HG02642 (cell line): ENCODE data around the gene PALLD.
A peak's percentile ranks its signal among the peaks of the same experiment; 100 is the strongest.

ENCODE experiments used
- ATAC-seq: cut with Tn5 transposase; IDR thresholded peaks from one replicate; pipeline ENCODE4 v1.9.1; 2021; ENCODE audit warnings: mild to moderate bottlenecking; ENCODE audit not compliant: unreplicated experiment, poor library complexity

Gene PALLD

GRCh38 chr4:168854350-168854921 is 357.6 kb downstream of the PALLD start:
- no peak for ATAC-seq

- ATAC-seq: no peak
These were observed 359.5 kb downstream of the PALLD start for GRCh38 chr4:168856312-168856711.

- no peak for ATAC-seq
These were observed 360.2 kb downstream of the PALLD start for GRCh38 chr4:168857009-168857408.

GRCh38 chr4:168857546-168858314 is 360.9 kb downstream of the PALLD start:
- ATAC-seq: no peak

GRCh38 chr4:168859100-168859499 is 362.2 kb downstream of the PALLD start:
- ATAC-seq: no peak

- peak; percentile 96 for ATAC-seq
These were observed 363.2 kb downstream of the PALLD start for GRCh38 chr4:168859888-168860694.

GRCh38 chr4:168860827-168861226 is 364.0 kb downstream of the PALLD start:
- ATAC-seq: no peak

GRCh38 chr4:168863719-168864647 is 367.1 kb downstream of the PALLD start:
- ATAC-seq: no peak

GRCh38 chr4:168864821-168865541 is 368.1 kb downstream of the PALLD start:
- no peak for ATAC-seq

- no peak for ATAC-seq
These were observed 369.0 kb downstream of the PALLD start for GRCh38 chr4:168865854-168866253.

- no peak for ATAC-seq
These were observed 369.8 kb downstream of the PALLD start for GRCh38 chr4:168866635-168867034.

- ATAC-seq: no peak
These were observed 370.3 kb downstream of the PALLD start for GRCh38 chr4:168867128-168867527.

GRCh38 chr4:168868044-168868781 is 371.4 kb downstream of the PALLD start:
- peak; percentile 58 for ATAC-seq

GRCh38 chr4:168868802-168869201 is 371.9 kb downstream of the PALLD start:
- ATAC-seq: no peak

- no peak for ATAC-seq
These were observed 373.2 kb downstream of the PALLD start for GRCh38 chr4:168870004-168870403.

- no peak for ATAC-seq
These were observed 374.8 kb downstream of the PALLD start for GRCh38 chr4:168871632-168872031.

GRCh38 chr4:168874083-168874482 is 377.2 kb downstream of the PALLD start:
- ATAC-seq: no peak

GRCh38 chr4:168876106-168876505 is 379.3 kb downstream of the PALLD start:
- no peak for ATAC-seq
